KOPT-K1 (cell line): ENCODE results near the gene RTKN.
"Not testable (repeated sequence)": the region's sequence is repeated elsewhere in the genome, so short reads cannot be mapped to it uniquely, and the experiment has no call there.

Source experiments
- H3K27ac ChIP-seq: fragments of 200-600 bp; sonication (generic); 2 replicates; pipeline ENCODE4 v1.5.1; 2016; ENCODE audit warnings: antibody characterized with exemption, mild to moderate bottlenecking, low read depth, low read length; ENCODE audit not compliant: poor library complexity, severe bottlenecking
- H3K36me3 ChIP-seq: fragments of 200-600 bp; sonication (generic); 2 replicates; pipeline ENCODE4 v1.5.1; 2017; ENCODE audit warnings: antibody characterized with exemption, mild to moderate bottlenecking, low read length, moderate library complexity; ENCODE audit not compliant: insufficient read depth
- H3K9me3 ChIP-seq: fragments of 200-600 bp; sonication (generic); 2 replicates; pipeline ENCODE4 v1.5.1; 2017; ENCODE audit warnings: antibody characterized with exemption, low read length, mild to moderate bottlenecking; ENCODE audit not compliant: insufficient read depth, poor library complexity, severe bottlenecking

The RTKN gene

DNA sequence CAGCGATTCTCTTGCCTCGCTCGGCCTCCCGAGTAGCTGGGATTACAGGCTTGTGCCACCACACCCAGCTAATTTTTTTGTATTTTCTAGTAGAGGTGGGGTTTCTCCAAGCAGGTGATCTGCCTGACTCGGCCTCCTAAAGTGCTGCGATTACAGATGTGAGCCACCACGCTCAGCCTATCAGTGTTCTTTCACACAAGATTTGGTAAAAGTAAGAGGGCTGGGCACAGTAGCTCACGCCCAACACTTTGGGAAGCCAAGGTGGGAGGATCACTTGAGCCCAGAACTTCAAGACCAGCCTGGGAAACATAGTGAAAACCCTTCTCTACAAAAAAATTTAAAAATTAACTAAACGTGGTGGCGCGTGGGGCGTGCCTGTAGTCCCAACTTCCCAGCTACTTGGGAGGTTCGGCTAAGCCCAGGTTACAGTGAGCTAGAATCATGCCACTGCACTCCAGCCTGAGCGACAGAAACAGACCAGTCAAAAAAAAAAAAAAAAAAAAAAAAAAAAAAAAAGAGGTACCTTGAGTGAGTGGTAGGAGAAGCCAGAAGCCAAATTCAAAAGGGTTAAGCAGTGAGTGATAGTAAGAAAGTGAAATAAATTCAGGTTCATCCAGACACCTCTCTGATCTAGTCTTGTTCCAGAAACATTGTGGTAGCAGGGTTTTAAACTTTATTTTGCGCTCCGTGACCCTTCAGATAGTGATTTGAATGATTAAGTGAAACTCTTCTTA lies 29.8 kb upstream of the RTKN start:
- H3K9me3 ChIP-seq = no peaks in the 10 kb centered on the region
- peak overlapping the region; percentile 75 for H3K27ac ChIP-seq
- H3K36me3 ChIP-seq = peaks cover 24% of the 10 kb centered on the region

GRCh38 chr2:74470742-74471141 lies 29.0 kb upstream of the RTKN start:
- H3K36me3 ChIP-seq = peaks cover 17% of the 10 kb centered on the region
- H3K27ac ChIP-seq, H3K9me3 ChIP-seq: not testable (repeated sequence)

DNA sequence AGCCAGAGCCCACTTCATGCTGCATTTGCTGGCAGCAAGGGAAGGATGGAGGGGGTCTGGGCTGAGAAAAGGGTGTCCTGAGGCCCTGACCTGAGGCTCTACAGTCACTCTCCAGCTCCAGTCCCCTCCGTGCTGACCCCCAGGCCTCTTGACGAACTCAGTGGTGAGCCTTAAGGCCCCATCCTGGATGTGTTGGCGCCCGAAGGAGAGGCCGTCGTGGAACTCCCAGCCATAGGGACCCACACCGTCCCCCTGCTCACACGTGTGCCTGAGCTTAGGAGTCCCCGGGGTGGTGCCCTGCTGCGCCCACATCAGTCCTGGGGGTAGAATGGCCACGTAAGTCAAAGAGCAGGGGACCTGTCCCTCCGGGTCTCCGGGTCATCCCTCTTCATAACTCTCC lies 22.7 kb upstream of the RTKN start:
- Histone ChIP-seq H3K9me3 (no peaks in the 10 kb centered on the region), H3K27ac (peak overlapping the region; percentile 76), H3K36me3 (peaks cover 30% of the 10 kb centered on the region)

DNA sequence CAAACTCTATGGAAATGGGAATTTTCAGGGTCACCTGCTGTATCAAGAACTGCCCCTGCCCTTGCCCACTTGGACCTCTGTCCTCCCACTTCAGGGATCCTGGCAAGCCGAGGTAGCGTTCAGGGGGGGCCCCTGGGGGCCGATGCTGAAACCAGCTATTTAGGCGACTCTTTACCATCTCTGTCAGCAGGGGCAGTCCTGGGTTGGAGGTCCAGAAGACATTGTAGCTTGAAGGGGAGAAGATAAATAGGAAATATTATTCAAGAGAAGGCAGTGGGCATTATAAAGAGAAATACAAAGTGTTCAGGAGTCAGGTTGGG lies 21.0 kb upstream of the RTKN start:
- H3K36me3 ChIP-seq = peaks cover 30% of the 10 kb centered on the region

DNA sequence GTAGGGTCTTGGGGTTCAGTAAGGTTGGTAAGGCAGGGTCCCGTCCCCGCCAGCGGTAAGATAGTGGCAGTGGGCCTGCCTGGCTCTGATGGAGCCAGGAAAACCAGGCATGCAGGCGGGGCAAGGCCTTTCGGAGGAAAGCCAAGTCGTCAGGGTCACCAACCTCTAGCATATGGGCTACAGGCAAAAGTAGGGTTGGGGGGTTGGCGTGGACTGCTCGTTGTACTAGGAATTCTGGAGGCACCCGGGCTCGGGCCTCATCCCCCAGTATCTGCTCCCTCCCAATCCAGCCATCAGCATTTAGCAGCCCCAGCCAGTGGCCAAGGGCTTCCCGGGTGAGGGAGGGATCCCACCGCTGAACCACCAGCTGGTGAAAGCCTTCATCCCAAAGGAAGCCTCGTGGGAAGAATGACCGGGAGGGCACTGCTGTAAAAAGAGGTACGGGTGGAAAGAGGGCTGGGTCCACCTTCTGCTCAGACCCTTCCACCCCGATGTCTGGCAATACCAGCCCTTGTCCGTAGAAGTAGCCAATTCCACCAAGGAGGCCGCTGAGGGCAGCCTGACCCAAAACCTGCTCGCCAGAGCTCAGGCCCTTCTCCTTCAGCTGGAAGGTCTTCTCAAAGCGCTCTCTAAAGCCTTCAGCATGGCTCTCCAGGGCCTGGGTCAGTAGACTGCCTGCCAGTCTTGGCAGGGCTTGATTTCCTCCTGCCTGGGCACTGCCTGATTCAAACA lies 20.5 kb upstream of the RTKN start:
- H3K36me3 ChIP-seq = peaks cover 30% of the 10 kb centered on the region
- H3K27ac ChIP-seq = no peak overlapping the region
- no peaks in the 10 kb centered on the region for H3K9me3 ChIP-seq

More for the DNA sequence above, 21.0 kb upstream of the RTKN start:
- H3K27ac ChIP-seq = no peak overlapping the region
- no peaks in the 10 kb centered on the region for H3K9me3 ChIP-seq

DNA sequence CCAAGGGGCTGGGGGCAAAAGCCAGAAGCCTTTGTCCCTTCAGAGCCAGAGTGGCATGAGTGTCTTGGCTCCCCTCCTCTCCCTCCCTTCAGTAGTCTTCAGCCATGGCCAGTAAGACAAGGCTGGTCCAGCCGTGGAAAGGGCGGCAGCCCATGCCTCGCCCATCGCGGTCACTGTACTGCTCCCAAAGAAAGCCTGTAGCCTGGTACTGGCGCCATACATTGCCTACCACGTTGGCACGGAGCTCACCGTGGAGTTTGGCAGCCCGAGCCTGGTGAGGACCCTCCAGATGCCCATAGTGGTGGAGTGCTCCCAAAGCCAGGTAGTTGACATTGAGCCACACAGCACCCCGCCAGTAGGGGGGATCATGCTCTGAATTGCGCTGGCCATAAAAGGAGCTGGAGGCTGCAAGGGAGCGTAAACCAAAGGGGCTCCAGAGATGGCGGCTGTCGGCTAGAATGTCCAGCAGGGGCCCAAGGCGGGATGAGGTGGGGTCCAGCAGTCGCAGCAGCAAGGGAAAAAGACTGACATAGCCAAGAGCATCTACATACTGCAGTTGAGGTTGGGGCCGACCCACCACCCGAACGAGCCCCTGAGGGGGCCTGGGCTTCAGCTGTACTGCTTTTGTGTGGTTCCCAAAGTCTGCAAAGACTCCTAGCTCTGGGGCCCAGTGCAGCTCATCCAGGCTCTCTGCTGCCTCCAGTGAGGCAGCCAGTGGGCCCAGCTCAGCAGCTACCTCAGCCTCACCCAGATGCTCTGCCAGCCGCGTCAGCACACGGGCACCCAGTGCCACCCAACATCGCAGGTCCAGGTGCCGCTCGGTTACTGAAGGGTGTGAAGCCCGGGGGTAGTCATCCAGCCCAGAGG lies 19.7 kb upstream of the RTKN start:
- no peak overlapping the region for H3K27ac ChIP-seq
- H3K9me3 ChIP-seq = no peaks in the 10 kb centered on the region
- peaks cover 30% of the 10 kb centered on the region for H3K36me3 ChIP-seq

GRCh38 chr2:74460187-74460586 lies 18.4 kb upstream of the RTKN start:
- not testable (repeated sequence) for H3K27ac ChIP-seq, H3K9me3 ChIP-seq
- peaks cover 30% of the 10 kb centered on the region for H3K36me3 ChIP-seq

DNA sequence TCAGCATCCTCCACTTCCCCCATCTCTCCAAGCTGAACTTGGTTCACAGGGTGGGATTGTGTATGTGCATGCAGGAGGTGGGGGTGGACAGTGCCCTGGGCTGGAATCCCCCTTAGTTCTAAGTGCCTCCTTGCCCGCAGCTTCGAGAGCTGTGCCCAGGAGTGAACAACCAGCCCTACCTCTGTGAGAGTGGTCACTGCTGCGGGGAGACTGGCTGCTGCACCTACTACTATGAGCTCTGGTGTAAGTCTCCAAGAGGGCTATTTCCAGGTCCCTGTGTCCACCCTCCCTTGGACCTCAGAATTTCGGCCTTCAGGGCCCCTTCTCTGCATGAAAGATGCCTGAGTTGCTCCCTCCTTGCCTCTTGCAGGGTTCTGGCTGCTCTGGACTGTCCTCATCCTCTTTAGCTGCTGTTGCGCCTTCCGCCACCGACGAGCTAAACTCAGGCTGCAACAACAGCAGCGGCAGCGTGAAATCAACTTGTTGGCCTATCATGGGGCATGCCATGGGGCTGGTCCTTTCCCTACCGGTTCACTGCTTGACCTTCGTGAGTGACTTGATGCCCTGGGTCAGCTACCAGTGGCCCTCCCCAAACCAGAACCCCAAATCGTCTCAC lies 17.9 kb upstream of the RTKN start:
- peaks cover 30% of the 10 kb centered on the region for H3K36me3 ChIP-seq
- H3K9me3 ChIP-seq, H3K27ac ChIP-seq: not testable (repeated sequence)

DNA sequence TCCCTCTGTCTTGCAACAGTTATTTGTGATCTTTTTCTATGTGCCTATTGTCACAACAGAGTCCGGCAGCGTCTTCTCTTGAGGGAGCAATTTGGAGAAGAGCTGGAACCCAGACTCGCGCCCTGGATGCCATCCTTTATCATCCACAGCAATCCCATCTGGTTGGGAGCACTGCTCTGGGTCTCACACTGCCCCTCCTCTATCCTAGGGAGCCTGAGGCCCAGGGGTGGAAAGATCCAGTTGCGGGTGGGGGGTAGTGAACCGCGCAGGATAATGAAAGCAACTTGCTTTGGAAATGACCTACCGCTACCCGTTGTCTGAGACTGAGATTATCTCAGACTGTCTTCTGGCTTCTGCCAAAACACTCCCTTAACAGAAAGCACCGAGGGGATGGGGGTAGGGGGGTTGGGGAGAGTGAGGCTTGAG lies 17.2 kb upstream of the RTKN start:
- Histone ChIP-seq H3K9me3 (no peaks in the 10 kb centered on the region), H3K36me3 (peaks cover 30% of the 10 kb centered on the region), H3K27ac (peak overlapping the region; percentile 70)

DNA sequence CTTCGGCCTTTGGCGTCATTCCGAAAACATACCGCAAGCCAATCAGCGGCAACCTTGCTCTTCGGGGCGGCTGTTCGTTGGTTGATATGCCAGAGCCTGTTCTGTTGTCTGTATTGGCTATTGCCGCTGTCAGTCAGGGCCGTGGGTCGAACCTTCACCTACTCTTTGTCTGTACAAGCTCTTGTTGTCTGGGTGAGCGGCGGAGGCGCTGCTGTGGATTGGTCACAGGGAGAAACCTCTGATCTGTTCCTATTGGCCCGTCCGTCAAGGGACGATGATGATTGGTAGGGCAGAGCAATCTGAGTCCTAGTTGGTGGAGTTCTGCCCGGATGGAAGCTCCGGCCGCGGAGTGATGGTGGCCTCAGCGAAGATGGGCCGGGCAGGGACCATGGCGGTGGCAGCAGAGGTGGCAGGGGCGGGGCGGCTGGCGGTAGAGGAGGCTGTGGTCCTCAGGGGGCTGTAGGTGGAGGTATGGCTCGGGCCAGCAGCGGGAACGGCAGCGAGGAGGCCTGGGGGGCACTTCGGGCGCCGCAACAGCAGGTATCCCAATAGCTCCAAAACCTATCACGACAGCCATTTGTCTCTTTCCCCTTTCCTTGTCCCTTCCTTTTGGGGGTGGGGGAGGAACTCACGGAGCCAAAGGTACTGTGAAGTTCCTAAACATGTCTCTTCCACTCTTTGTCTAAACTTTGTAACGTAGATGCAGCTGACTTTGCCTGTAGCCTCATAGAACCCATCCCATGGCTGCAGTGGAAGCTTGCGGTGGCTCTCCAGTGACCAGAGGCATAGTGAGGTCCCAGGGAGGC lies 16.6 kb upstream of the RTKN start, which contains the start of gene WBP1:
WBP1 (plus strand) TSS at position 307 of the 806 bp plus-strand sequence; CDS start at position 472, 165 bp downstream.
- Histone ChIP-seq H3K27ac (peak within 1 kb of the TSS; percentile 84), H3K36me3 (peaks cover 30% of the 10 kb centered on the region), H3K9me3 (no peaks in the 10 kb centered on the region)

- H3K9me3 ChIP-seq = no peaks in the 10 kb centered on the region
- H3K27ac ChIP-seq = peak overlapping the region; percentile 84
- peaks cover 23% of the 10 kb centered on the region for H3K36me3 ChIP-seq
These were observed 15.9 kb upstream of the RTKN start for GRCh38 chr2:74457549-74458131.

DNA sequence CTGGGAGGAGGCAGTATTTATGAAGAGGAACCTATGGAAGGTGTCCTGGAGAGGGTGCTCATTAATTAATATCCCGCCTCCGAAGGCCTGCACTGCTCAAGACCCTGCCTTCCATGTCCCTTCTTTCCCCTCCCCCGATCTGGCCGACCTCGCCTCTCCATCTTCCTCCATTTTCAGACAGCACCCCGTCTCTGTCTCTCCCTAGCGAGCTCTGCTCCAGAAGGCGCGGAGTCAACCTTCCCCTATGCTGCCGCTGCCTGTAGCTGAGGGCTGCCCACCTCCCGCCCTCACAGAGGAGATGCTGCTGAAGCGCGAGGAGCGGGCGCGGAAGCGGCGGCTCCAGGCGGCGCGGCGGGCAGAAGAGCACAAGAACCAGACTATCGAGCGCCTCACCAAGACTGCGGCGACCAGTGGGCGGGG lies 15.4 kb upstream of the RTKN start:
- H3K36me3 ChIP-seq = peaks cover 18% of the 10 kb centered on the region
- H3K9me3 ChIP-seq = no peaks in the 10 kb centered on the region
- H3K27ac ChIP-seq = peak overlapping the region; percentile 84

- Histone ChIP-seq H3K9me3 (no peaks in the 10 kb centered on the region), H3K27ac (peak within 1 kb of the TSS; percentile 55), H3K36me3 (no peaks in the 10 kb centered on the region)
These were observed 13.1 kb upstream of the RTKN start, which contains the start of gene INO80B for GRCh38 chr2:74454654-74455511. Gene INO80B, plus strand, starts transcription at chr2:74455087. Its CDS starts 30 bp downstream, at chr2:74455117.
